A549 treated with DMSO at 1 μM for 4 hours (cell line): ENCODE measurements around the gene SNCB. TPM values are rescaled to one million over a fixed set of nuclear protein-coding genes. Genes with fewer than 3 reads are reported as not detected.

Experiments
- total RNA-seq: library from RNA; stranded (reverse); fragments of 200-300 nt; extraction: Qiagen RNA extraction; gene quantifications from 5 replicates; pipeline ENCODE4 v1.2.3, GENCODE V29; 2022; ENCODE audit warnings: low read depth

Gene SNCB
- total RNA-seq: 0.91 to 1.4 TPM (median 1.2 TPM) in 5 replicates

GRCh38 chr5:176629853-176630680 lies at the start of gene SNCB, which contains the start of gene EIF4E1B:
SNCB (minus strand) TSS chr5:176630534; CDS start chr5:176629654, 880 bp downstream.
EIF4E1B (plus strand) TSS chr5:176630675; CDS start chr5:176642788, 12,113 bp downstream.

GRCh38 chr5:176647030-176647842 lies 16.9 kb upstream of the SNCB start, which contains the start of gene TSPAN17:
TSPAN17 (plus strand) TSS chr5:176647484; CDS start chr5:176647616, 132 bp downstream.

DNA sequence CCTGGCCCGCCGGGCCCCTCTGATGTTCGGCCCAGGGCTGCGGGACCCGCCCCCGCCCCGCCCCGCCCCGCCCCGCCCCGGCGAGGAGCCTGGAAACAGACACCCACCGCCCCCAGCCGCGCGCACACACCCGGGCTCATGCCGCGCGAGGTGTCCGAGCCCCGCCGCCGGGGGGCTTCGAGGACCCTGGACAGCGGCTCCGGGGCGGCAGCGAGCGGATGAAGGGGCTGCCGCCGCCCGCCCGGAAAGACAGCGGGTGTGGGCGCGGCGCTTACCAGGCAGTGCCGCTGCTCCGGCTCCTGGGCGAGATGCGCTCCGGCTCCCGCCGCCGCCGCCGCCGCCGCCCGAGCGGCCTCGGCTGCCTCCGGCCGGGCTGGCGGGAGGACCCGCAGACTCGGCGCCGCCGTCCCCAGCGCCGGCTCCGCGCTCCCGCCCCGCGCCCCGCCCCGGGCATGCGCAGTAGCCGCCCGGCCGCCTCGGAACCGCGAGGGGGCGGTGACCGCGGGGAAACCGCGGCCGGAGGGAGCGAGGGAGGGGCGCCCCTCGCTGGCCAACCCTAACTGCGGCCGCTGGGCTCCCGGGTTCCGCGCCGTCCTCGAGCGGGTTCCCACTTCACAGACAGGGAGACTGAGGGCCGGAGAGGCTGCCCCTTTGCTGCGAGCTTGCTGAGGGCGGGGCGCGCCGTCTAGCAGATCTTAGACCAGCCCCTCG lies 20.5 kb downstream of the SNCB start, which contains the start of gene GPRIN1:
Gene GPRIN1, minus strand, starts transcription at position 433 of the 711 bp plus-strand sequence. CDS start 10,322 bp downstream, outside the sequence.

Other genes with a start within 250 kb of the SNCB start
- gene NOP16, start 241.9 kb downstream of the SNCB start, total RNA-seq: 121 to 132 TPM (median 126 TPM) in 5 replicates
- 234 to 275 TPM (median 243 TPM) in 5 replicates for gene HIGD2A, start 241.8 kb downstream of the SNCB start, total RNA-seq
- gene CLTB, start 214.0 kb downstream of the SNCB start, total RNA-seq: 73.1 to 113 TPM (median 98.3 TPM) in 5 replicates
- 49.5 to 54.6 TPM (median 53.4 TPM) in 5 replicates for gene FAF2, start 182.1 kb downstream of the SNCB start, total RNA-seq
- gene RNF44, start 93.1 kb downstream of the SNCB start, total RNA-seq: 31.2 to 47.4 TPM (median 42.0 TPM) in 5 replicates
- gene CDHR2, start 81.2 kb downstream of the SNCB start, total RNA-seq: 0.04 to 0.08 TPM (median 0.06 TPM) in 5 replicates
- 7.3 to 10.3 TPM (median 9.4 TPM) in 5 replicates for gene GPRIN1, start 20.4 kb downstream of the SNCB start, total RNA-seq
- not detected in 5 replicates for gene EIF4E1B, start 141 bp upstream of the SNCB start, total RNA-seq
- gene TSPAN17, start 16.9 kb upstream of the SNCB start, total RNA-seq: 57.1 to 69.3 TPM (median 63.6 TPM) in 5 replicates
- gene UNC5A, start 180.0 kb upstream of the SNCB start, total RNA-seq: 0.12 to 0.37 TPM (median 0.27 TPM) in 5 replicates